ENCODE measurements around the gene APLN. TPM values are rescaled to one million over a fixed set of nuclear protein-coding genes. Genes with fewer than 3 reads are reported as not detected.

APLN gene
- total RNA-seq = 0.26 and 0.32 TPM in 2 replicates

GRCh38 chrX:129654652-129655546 is at the start of gene APLN:
Gene APLN (minus strand): TSS chrX:129654956. CDS start chrX:129654630, 326 bp downstream.

Other genes with a start within 250 kb of the APLN start
- gene SMARCA1, start 131.5 kb downstream of the APLN start, total RNA-seq = 34.1 and 54.5 TPM in 2 replicates
- gene OCRL, start 114.7 kb downstream of the APLN start, total RNA-seq = 12.4 and 14.5 TPM in 2 replicates
- gene XPNPEP2, start 84.0 kb upstream of the APLN start, total RNA-seq = 2.5 and 4.8 TPM in 2 replicates
- not detected in 2 replicates for gene SASH3, start 125.0 kb upstream of the APLN start, total RNA-seq
- 14.9 and 15.1 TPM in 2 replicates for gene ZDHHC9, start 188.9 kb upstream of the APLN start, total RNA-seq

Data from bronchial smooth muscle cell (primary cell).